ENCODE results near the gene AGAP1. TPM values are rescaled to one million over a fixed set of nuclear protein-coding genes. Genes with fewer than 3 reads are reported as not detected.

AGAP1 gene
- total RNA-seq, 1 donor from 2014 or later = 33.7 TPM

- H3K4me3 ChIP-seq (ENCODE audit: low read depth, low read length) = no peak overlapping the region
- TF ChIP-seq, protein P1, sequence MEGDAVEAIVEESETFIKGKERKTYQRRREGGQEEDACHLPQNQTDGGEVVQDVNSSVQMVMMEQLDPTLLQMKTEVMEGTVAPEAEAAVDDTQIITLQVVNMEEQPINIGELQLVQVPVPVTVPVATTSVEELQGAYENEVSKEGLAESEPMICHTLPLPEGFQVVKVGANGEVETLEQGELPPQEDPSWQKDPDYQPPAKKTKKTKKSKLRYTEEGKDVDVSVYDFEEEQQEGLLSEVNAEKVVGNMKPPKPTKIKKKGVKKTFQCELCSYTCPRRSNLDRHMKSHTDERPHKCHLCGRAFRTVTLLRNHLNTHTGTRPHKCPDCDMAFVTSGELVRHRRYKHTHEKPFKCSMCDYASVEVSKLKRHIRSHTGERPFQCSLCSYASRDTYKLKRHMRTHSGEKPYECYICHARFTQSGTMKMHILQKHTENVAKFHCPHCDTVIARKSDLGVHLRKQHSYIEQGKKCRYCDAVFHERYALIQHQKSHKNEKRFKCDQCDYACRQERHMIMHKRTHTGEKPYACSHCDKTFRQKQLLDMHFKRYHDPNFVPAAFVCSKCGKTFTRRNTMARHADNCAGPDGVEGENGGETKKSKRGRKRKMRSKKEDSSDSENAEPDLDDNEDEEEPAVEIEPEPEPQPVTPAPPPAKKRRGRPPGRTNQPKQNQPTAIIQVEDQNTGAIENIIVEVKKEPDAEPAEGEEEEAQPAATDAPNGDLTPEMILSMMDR (IDR thresholded peaks at IDR 0.05; ENCODE audit: insufficient read depth, low read length, poor library complexity, severe bottlenecking) = no peak
- no peaks in the 10 kb centered on the region for H3K36me3 ChIP-seq (ENCODE audit: control insufficient read depth, insufficient read depth, low read length)
- no peaks in the 10 kb centered on the region for H3K27me3 ChIP-seq (ENCODE audit: control insufficient read depth, insufficient read depth, low read length)
- no peak for DNase-seq (ENCODE audit: low read depth)
Observed at GRCh38 chr2:236012155-236012554, 518.3 kb downstream of the AGAP1 start.

DNA sequence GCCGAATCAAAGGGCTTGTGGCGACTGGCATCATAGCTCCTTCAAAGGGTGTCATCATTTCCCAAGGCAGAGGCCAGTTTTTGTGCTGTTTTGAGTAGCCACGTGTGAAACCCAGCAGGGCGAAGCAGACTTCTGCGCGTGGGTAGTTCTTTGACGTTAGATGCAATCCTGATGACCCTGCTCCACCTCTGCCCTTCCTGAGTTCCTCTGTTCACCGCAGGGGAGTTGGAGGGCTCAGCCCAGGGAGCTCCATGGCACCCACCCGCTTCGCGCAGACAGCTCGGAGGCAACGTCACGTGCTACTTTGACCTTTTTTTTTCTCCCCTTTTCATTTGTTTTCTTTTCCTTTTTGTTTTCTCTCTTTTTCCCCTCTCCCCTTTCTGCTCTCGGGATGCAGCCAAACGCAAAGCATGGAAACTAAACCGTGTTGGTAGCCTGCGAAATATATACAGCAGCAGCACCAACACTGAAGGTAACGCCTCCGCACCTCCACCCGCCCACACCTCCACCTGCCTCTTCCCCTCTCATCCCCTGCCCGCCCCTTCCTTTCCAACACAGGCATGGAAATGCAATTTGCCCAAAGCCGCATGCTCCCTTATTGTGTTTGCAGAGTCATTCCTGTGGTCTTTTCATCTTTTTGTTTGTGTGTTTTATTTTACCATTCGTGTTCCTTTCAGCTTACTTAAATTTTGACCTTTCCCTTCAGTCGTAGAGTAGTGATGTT lies 520.7 kb downstream of the AGAP1 start:
- no peaks in the 10 kb centered on the region for H3K36me3 ChIP-seq (ENCODE audit: control insufficient read depth, insufficient read depth, low read length)
- no peaks in the 10 kb centered on the region for H3K27me3 ChIP-seq (ENCODE audit: control insufficient read depth, insufficient read depth, low read length)
- TF ChIP-seq, protein P1 (IDR thresholded peaks at IDR 0.05; ENCODE audit: insufficient read depth, low read length, poor library complexity, severe bottlenecking) = no peak
- no peak for DNase-seq (ENCODE audit: low read depth)
- H3K4me3 ChIP-seq (ENCODE audit: low read depth, low read length) = no peak overlapping the region

DNA sequence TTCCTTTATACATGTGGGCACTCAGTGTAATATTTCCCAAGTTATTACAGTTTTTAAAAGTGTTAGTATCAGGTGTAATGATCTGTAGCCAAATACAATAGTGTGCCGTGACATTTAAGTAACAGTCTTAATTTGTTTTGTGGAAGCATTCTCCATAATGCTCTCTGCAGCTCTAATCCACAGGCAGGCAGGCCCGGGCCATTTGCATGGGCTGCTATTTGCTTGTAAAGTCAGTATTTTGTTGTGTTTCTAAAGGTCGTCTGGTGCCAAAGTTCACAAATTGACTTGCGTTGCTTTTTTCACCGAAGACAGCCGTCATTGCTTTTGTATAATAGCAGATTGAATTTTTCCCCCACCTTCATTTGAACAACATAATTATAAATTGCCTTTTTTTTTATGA lies 521.3 kb downstream of the AGAP1 start:
- TF ChIP-seq, protein P1 (IDR thresholded peaks at IDR 0.05; ENCODE audit: insufficient read depth, low read length, poor library complexity, severe bottlenecking) = no peak
- no peaks in the 10 kb centered on the region for H3K36me3 ChIP-seq (ENCODE audit: control insufficient read depth, insufficient read depth, low read length)
- no peak for DNase-seq (ENCODE audit: low read depth)
- no peaks in the 10 kb centered on the region for H3K27me3 ChIP-seq (ENCODE audit: control insufficient read depth, insufficient read depth, low read length)
- H3K4me3 ChIP-seq (ENCODE audit: low read depth, low read length) = no peak overlapping the region

- no peaks in the 10 kb centered on the region for H3K27me3 ChIP-seq (ENCODE audit: control insufficient read depth, insufficient read depth, low read length)
- no peak for DNase-seq (ENCODE audit: low read depth)
- H3K4me3 ChIP-seq (ENCODE audit: low read depth, low read length) = no peak overlapping the region
- TF ChIP-seq, protein P1 (IDR thresholded peaks at IDR 0.05; ENCODE audit: insufficient read depth, low read length, poor library complexity, severe bottlenecking) = no peak
- no peaks in the 10 kb centered on the region for H3K36me3 ChIP-seq (ENCODE audit: control insufficient read depth, insufficient read depth, low read length)
Observed at GRCh38 chr2:236016496-236016895, 522.7 kb downstream of the AGAP1 start.

DNA sequence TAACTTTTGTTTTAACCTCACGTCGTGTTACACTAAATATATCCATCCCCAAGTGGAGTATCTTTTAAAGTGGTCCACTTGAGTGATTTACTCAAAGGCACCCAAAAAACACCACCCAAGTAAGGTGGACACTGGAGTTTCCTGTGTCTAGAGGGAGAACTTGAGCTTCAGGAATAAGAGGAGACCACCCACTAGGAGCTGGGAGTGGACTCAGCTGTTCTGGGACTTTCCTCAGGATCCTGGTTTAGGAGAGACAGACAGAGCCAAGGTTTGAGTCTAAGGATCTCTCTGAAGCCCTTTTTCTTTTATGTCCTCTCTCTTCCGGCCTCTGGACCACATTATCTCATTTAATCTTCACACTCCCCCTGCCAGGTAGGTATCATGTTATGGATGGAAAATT lies 523.6 kb downstream of the AGAP1 start:
- DNase-seq (ENCODE audit: low read depth) = no peak
- Histone ChIP-seq H3K36me3 (ENCODE audit: control insufficient read depth, insufficient read depth, low read length) (no peaks in the 10 kb centered on the region), H3K27me3 (ENCODE audit: control insufficient read depth, insufficient read depth, low read length) (no peaks in the 10 kb centered on the region), H3K4me3 (ENCODE audit: low read depth, low read length) (no peak overlapping the region)
- TF ChIP-seq, protein P1 (IDR thresholded peaks at IDR 0.05; ENCODE audit: insufficient read depth, low read length, poor library complexity, severe bottlenecking) = no peak

GRCh38 chr2:236019434-236019833 lies 525.6 kb downstream of the AGAP1 start:
- Histone ChIP-seq H3K36me3 (ENCODE audit: control insufficient read depth, insufficient read depth, low read length) (no peaks in the 10 kb centered on the region), H3K4me3 (ENCODE audit: low read depth, low read length) (no peak overlapping the region), H3K27me3 (ENCODE audit: control insufficient read depth, insufficient read depth, low read length) (no peaks in the 10 kb centered on the region)
- TF ChIP-seq, protein P1 (IDR thresholded peaks at IDR 0.05; ENCODE audit: insufficient read depth, low read length, poor library complexity, severe bottlenecking) = no peak
- no peak for DNase-seq (ENCODE audit: low read depth)
